ENCODE measurements around the gene DNAH9.

DNAH9 gene

DNA sequence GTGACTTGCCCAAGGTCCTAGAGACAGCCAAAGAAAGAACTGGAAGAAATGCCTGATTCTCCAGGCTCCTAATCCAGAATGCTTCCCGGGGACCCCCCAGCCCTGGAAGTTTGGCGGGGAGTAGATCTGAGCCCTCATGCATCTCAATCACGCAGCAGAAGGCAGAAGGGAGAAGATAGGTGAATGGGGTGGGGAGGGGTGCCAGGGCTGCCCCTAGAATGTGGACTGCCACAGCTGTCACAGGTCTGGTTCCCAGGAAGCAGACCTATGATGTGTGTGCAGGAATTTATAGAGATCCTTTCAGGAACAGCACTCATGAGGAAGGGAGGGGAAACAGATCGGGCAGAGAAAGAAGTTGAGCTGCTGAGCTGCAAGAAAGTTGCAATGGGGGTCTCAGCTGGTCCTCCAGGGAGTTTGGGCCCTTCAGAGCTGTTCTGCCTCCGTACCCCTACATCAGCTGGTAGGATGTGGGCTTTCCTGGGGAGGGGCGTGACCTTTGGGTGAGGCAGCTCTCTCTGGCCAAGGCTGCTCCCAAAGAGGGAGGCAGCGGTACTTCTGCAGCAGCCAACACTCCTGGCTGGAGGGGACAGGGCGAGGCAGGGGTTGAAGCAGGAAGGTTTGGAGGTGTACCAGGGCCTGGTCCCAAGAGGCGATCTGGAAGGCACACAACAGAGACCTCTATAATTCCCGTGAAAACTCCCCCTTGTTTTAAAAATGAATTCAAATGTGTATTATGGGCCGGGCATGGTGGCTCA lies 43.4 kb downstream of the DNAH9 start:
- H3K27me3 ChIP-seq (ENCODE audit: insufficient read depth, insufficient read length), result no peaks in the 10 kb centered on the region
- TF ChIP-seq ZNF274 (IDR thresholded peaks at IDR 0.05; ENCODE audit: low read depth, low read length) (no peak), SUZ12 (IDR thresholded peaks at IDR 0.05; ENCODE audit: extremely low read depth, insufficient read depth, insufficient read length) (no peak), YY1 (IDR thresholded peaks at IDR 0.05; ENCODE audit: insufficient read depth, insufficient read length) (no peak)
- no peaks in the 10 kb centered on the region for H3K36me3 ChIP-seq (ENCODE audit: insufficient read depth, insufficient read length, low read length)
- DNase-seq (ENCODE audit: low read depth, low spot score), result no peak
- no peak overlapping the region for H3K9ac ChIP-seq (ENCODE audit: insufficient read length, low read depth)
- H3K4me3 ChIP-seq (ENCODE audit: insufficient read length, low read depth), result no peak overlapping the region
- no peaks in the 10 kb centered on the region for H3K4me1 ChIP-seq (ENCODE audit: insufficient read depth, insufficient read length)
- no peaks in the 10 kb centered on the region for H3K9me3 ChIP-seq (ENCODE audit: insufficient read depth, low read length)

DNA sequence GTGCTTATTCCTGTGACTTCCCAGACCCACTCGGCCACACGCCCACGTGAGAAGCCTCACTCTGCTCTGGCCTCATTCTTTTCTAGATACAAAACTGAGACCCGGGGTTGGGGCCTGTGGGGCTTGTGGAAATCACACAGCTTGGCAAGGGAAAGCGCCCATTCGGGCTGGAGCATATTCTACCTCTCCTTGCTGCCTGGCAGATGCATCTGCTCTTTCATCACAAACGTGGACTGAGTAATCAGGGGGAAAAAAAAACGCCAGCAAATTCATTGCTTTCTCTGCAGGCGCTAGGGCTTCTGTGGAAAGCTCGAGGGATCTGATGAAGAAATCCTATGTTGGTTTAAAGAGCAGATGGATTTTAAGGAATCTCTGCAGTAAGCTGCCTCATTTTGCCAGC lies 44.4 kb downstream of the DNAH9 start:
- no peaks in the 10 kb centered on the region for H3K27me3 ChIP-seq (ENCODE audit: insufficient read depth, insufficient read length)
- no peaks in the 10 kb centered on the region for H3K36me3 ChIP-seq (ENCODE audit: insufficient read depth, insufficient read length, low read length)
- no peak for DNase-seq (ENCODE audit: low read depth, low spot score)
- no peaks in the 10 kb centered on the region for H3K9me3 ChIP-seq (ENCODE audit: insufficient read depth, low read length)
- TF ChIP-seq SUZ12 (IDR thresholded peaks at IDR 0.05; ENCODE audit: extremely low read depth, insufficient read depth, insufficient read length) (no peak), YY1 (IDR thresholded peaks at IDR 0.05; ENCODE audit: insufficient read depth, insufficient read length) (no peak), ZNF274 (IDR thresholded peaks at IDR 0.05; ENCODE audit: low read depth, low read length) (no peak)
- H3K9ac ChIP-seq (ENCODE audit: insufficient read length, low read depth), result no peak overlapping the region
- no peaks in the 10 kb centered on the region for H3K4me1 ChIP-seq (ENCODE audit: insufficient read depth, insufficient read length)
- H3K4me3 ChIP-seq (ENCODE audit: insufficient read length, low read depth), result no peak overlapping the region

DNA sequence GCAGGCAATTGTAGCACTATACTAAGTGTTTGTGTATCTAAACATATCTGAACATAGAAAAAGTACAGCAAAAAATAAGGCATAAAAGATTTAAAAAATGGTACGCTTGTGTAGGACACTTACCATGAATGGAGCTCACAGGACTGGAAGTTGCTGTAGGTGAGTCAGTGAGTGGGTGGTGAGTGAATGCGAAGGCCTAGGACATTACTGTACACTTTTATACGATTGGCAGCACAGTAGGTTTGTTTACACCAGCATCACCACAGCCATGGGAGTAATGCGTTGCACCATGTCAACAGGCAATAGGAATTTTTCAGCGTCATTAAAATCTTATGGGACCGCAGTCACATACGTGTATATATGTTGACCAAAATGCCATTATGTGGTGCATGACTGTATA lies 45.6 kb downstream of the DNAH9 start:
- Histone ChIP-seq H3K36me3 (ENCODE audit: insufficient read depth, insufficient read length, low read length) (no peaks in the 10 kb centered on the region), H3K9ac (ENCODE audit: insufficient read length, low read depth) (no peak overlapping the region), H3K27me3 (ENCODE audit: insufficient read depth, insufficient read length) (no peaks in the 10 kb centered on the region), H3K9me3 (ENCODE audit: insufficient read depth, low read length) (no peaks in the 10 kb centered on the region), H3K4me1 (ENCODE audit: insufficient read depth, insufficient read length) (no peaks in the 10 kb centered on the region), H3K4me3 (ENCODE audit: insufficient read length, low read depth) (no peak overlapping the region)
- TF ChIP-seq YY1 (IDR thresholded peaks at IDR 0.05; ENCODE audit: insufficient read depth, insufficient read length) (no peak), SUZ12 (IDR thresholded peaks at IDR 0.05; ENCODE audit: extremely low read depth, insufficient read depth, insufficient read length) (no peak), ZNF274 (IDR thresholded peaks at IDR 0.05; ENCODE audit: low read depth, low read length) (no peak)
- DNase-seq (ENCODE audit: low read depth, low spot score), result no peak

DNA sequence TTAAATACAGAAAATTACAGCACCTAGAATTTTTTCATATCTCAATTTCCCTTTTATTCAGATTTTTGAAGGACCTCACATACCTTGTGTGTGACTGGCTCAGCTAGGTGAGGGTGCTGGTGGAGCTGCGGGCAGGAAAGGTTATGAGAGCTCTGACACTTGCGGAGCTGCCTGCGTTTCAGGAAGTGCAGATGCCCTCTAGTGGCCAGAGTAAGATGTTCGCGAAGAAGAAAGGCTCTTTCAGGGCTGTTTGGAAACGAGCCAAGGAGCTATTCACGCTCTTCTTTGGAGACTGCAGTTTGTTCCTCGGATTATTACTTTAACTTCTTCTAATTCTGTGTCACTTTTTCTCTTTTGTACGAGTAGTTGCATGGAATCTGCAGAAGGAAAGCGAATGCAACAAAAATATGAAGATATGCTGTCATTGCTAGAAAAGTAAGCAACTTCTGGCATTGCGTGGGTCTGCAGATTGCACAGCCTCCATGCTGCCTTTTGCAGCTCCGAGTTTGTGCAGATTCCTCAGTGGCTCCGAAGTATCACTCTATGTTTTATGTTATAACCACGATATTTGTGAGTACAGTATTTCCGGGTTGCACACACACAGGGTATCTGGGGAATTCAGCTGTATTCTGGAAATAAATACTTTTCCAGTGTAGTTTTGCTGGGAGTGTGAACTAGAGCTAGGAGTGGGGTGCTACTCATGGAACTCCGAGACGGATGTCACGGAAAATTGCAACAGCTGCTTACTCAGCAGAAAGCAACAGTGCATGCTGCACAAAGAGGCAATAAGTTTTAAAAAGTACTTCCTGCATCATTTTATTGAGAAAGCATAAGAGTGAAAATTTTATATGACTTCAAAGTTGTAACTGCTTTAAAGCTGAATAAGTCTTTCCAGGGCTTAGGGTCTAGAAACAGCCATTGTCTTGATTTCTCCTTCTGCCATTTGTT lies 46.3 kb downstream of the DNAH9 start:
- Histone ChIP-seq H3K4me3 (ENCODE audit: insufficient read length, low read depth) (no peak overlapping the region), H3K27me3 (ENCODE audit: insufficient read depth, insufficient read length) (no peaks in the 10 kb centered on the region), H3K9me3 (ENCODE audit: insufficient read depth, low read length) (no peaks in the 10 kb centered on the region), H3K4me1 (ENCODE audit: insufficient read depth, insufficient read length) (no peaks in the 10 kb centered on the region), H3K9ac (ENCODE audit: insufficient read length, low read depth) (no peak overlapping the region), H3K36me3 (ENCODE audit: insufficient read depth, insufficient read length, low read length) (no peaks in the 10 kb centered on the region)
- TF ChIP-seq YY1 (IDR thresholded peaks at IDR 0.05; ENCODE audit: insufficient read depth, insufficient read length) (no peak), ZNF274 (IDR thresholded peaks at IDR 0.05; ENCODE audit: low read depth, low read length) (no peak), SUZ12 (IDR thresholded peaks at IDR 0.05; ENCODE audit: extremely low read depth, insufficient read depth, insufficient read length) (no peak)
- DNase-seq (ENCODE audit: low read depth, low spot score), result peak; percentile 48

DNA sequence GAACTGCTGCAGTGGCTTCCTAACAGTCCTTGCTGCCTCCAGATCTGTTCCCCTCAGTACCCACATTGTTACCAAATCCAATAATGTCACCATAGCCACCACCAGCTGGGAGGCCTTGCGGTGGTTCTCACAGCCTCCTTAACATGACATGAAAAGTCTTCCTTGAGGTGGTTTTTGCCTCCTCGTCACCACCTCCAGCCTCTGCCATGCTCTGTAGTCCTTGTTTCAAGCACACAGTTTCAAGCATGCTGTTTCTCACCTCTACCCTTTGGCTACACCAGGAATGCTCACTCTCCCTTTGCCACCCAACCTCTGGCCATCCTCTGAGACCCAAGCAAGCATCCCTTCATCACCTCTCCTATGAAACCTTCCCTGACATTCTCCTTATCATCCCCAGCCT lies 47.2 kb downstream of the DNAH9 start:
- TF ChIP-seq ZNF274 (IDR thresholded peaks at IDR 0.05; ENCODE audit: low read depth, low read length) (no peak), SUZ12 (IDR thresholded peaks at IDR 0.05; ENCODE audit: extremely low read depth, insufficient read depth, insufficient read length) (no peak), YY1 (IDR thresholded peaks at IDR 0.05; ENCODE audit: insufficient read depth, insufficient read length) (no peak)
- H3K27me3 ChIP-seq (ENCODE audit: insufficient read depth, insufficient read length), result no peaks in the 10 kb centered on the region
- no peaks in the 10 kb centered on the region for H3K36me3 ChIP-seq (ENCODE audit: insufficient read depth, insufficient read length, low read length)
- H3K4me3 ChIP-seq (ENCODE audit: insufficient read length, low read depth), result no peak overlapping the region
- no peaks in the 10 kb centered on the region for H3K4me1 ChIP-seq (ENCODE audit: insufficient read depth, insufficient read length)
- no peak for DNase-seq (ENCODE audit: low read depth, low spot score)
- no peaks in the 10 kb centered on the region for H3K9me3 ChIP-seq (ENCODE audit: insufficient read depth, low read length)
- H3K9ac ChIP-seq (ENCODE audit: insufficient read length, low read depth), result no peak overlapping the region

DNA sequence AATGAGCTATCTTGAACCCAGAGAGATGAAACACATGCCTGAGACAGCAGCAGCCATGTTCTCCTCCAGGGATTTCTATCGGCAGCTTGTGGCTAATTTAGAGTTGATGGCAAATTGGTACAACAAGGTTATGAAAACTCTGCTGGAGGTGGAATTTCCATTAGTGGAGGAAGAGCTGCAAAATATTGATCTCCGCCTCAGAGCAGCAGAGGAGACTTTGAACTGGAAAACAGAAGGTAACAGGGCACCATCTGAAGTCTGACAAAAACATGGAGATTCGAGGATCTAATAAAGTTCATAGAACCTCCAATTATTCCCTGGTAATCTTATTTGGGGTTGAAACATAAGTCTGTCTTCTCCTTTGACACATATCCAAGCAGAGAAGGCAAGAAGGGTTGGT lies 52.8 kb downstream of the DNAH9 start:
- DNase-seq (ENCODE audit: low read depth, low spot score), result no peak
- no peaks in the 10 kb centered on the region for H3K9me3 ChIP-seq (ENCODE audit: insufficient read depth, low read length)
- H3K9ac ChIP-seq (ENCODE audit: insufficient read length, low read depth), result no peak overlapping the region
- TF ChIP-seq SUZ12 (IDR thresholded peaks at IDR 0.05; ENCODE audit: extremely low read depth, insufficient read depth, insufficient read length) (no peak), ZNF274 (IDR thresholded peaks at IDR 0.05; ENCODE audit: low read depth, low read length) (no peak), YY1 (IDR thresholded peaks at IDR 0.05; ENCODE audit: insufficient read depth, insufficient read length) (no peak)
- no peaks in the 10 kb centered on the region for H3K4me1 ChIP-seq (ENCODE audit: insufficient read depth, insufficient read length)
- H3K36me3 ChIP-seq (ENCODE audit: insufficient read depth, insufficient read length, low read length), result no peaks in the 10 kb centered on the region
- no peak overlapping the region for H3K4me3 ChIP-seq (ENCODE audit: insufficient read length, low read depth)
- H3K27me3 ChIP-seq (ENCODE audit: insufficient read depth, insufficient read length), result no peaks in the 10 kb centered on the region

DNA sequence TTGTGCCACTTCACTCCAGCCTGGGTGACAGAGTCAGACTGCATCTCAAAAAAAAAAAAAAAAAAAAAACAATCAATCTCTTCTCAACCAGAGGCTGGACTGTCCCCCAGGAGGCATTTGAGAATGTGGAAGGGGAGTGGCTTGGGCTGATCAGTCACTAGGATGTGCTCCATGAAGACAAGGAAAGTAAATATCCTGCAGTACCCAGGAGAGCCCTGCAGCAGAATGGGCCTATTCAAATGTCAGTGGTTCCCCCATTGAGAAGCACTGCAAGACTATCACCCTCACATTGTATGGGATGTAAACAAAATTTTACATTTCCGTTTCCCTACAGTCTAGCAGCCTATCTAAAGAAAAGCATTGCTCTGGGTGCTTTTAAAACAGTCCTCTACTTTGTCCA lies 70.3 kb downstream of the DNAH9 start:
- no peaks in the 10 kb centered on the region for H3K27me3 ChIP-seq (ENCODE audit: insufficient read depth, insufficient read length)
- DNase-seq (ENCODE audit: low read depth, low spot score), result peak; percentile 79
- peaks cover under 1% of the 10 kb centered on the region; the same call in 1 of the 2 replicates for H3K9me3 ChIP-seq (ENCODE audit: insufficient read depth, low read length)
- H3K4me1 ChIP-seq (ENCODE audit: insufficient read depth, insufficient read length), result peaks cover 5% of the 10 kb centered on the region
- no peak overlapping the region for H3K4me3 ChIP-seq (ENCODE audit: insufficient read length, low read depth)
- no peak for TF ChIP-seq ZNF274 (IDR thresholded peaks at IDR 0.05; ENCODE audit: low read depth, low read length)
- TF ChIP-seq YY1 (IDR thresholded peaks at IDR 0.05; ENCODE audit: insufficient read depth, insufficient read length), result no peak
- TF ChIP-seq SUZ12 (IDR thresholded peaks at IDR 0.05; ENCODE audit: extremely low read depth, insufficient read depth, insufficient read length), result no peak
- H3K36me3 ChIP-seq (ENCODE audit: insufficient read depth, insufficient read length, low read length), result no peaks in the 10 kb centered on the region
- no peak overlapping the region for H3K9ac ChIP-seq (ENCODE audit: insufficient read length, low read depth)
